Left ventricle myocardium inferior (tissue), 1 donor: Measurements from ENCODE around the gene KLHDC8B. TPM values are rescaled to one million over a fixed set of nuclear protein-coding genes. Genes with fewer than 3 reads are reported as not detected.
A peak's percentile ranks its signal among the peaks of the same experiment; 100 is the strongest.

Experiments used
- DNase-seq: peaks from one replicate; pipeline ENCODE4 v3.0.0-alpha.2; 2020
- H3K27ac ChIP-seq: fragments of 200-600 bp; replicated peaks from 2 replicates; pipeline ENCODE4 v1.8.0; 2021
- H3K27me3 ChIP-seq: fragments of 200-600 bp; 2 replicates; pipeline ENCODE4 v1.8.0; 2021; ENCODE audit warnings: low read depth
- H3K36me3 ChIP-seq: fragments of 200-600 bp; 2 replicates; pipeline ENCODE4 v1.8.0; 2021
- H3K4me1 ChIP-seq: fragments of 200-600 bp; 2 replicates; pipeline ENCODE4 v1.8.0; 2021
- H3K4me3 ChIP-seq: fragments of 200-600 bp; 2 replicates; pipeline ENCODE4 v1.8.0; 2021; ENCODE audit warnings: mild to moderate bottlenecking, moderate library complexity
- H3K9me3 ChIP-seq: fragments of 200-600 bp; replicated peaks from 2 replicates; pipeline ENCODE4 v1.8.0; 2021
- intact Hi-C: fragments of 100-400 bp; cut with micrococcal nuclease; formaldehyde crosslinking; loops from one replicate; pipeline ENCODE4 v1.11.0; 2022
- total RNA-seq: library from RNA; stranded (reverse); fragmentation: NEBNext Ultra II Directional; extraction: Animal tissue kit (Norgen Biotek cat#: 25700); gene quantifications from one replicate; pipeline ENCODE4 v1.2.1, GENCODE V29; 2021
- TF ChIP-seq, protein P1 (sequence below): fragments of 200-600 bp; IDR thresholded peaks from 2 replicates; pipeline ENCODE4 v1.8.0; 2021; ENCODE audit warnings: antibody characterized with exemption, mild to moderate bottlenecking, borderline replicate concordance
- donor health status: DM: no; HTN: yes; CAD: no; lungs with severe emphysema.

Gene KLHDC8B
- total RNA-seq, 1 donor from 2014 or later: 92.5 TPM

DNA sequence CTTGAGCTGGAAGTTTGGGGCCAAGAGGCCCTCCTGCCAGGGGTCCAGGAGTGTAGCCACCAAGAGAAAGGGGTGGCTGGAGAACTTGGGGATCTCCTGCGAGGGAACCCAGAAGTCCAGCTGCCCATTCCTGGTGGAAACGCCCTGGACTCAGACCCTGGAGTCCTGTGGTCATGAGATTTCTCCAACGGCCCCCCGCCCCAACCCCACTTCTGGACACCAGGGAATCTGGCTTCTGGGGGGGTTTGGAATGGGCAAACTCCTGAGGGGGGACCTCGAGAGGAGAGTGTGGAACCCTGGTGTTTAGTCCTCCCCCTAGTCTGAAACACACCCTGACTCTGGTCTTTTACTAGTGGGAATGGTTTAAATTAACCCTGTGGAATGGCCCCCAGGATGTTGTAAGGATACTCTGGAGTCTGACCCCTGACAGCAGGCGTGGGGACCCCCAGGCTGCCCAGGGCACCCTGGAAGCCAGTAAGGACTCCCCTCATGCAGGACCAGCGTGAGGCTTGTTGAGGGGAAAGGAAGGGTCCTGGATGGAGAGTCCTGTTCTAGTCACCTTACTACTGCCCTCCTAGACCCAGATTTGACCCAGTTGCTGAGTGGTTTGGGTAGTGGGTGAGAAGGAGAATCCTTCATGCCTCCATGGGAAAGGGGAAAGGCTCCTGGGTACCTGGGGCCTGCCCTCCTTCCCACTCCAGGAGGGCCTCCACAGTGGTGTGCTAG is 540 bp downstream of the KLHDC8B start:
- H3K27me3 ChIP-seq: no peaks in the 10 kb centered on the region
- H3K27ac ChIP-seq: peak overlapping the region; percentile 94
- no peak for DNase-seq
- peaks cover 70% of the 10 kb centered on the region for H3K4me1 ChIP-seq
- H3K9me3 ChIP-seq: no peaks in the 10 kb centered on the region
- TF ChIP-seq, protein P1, sequence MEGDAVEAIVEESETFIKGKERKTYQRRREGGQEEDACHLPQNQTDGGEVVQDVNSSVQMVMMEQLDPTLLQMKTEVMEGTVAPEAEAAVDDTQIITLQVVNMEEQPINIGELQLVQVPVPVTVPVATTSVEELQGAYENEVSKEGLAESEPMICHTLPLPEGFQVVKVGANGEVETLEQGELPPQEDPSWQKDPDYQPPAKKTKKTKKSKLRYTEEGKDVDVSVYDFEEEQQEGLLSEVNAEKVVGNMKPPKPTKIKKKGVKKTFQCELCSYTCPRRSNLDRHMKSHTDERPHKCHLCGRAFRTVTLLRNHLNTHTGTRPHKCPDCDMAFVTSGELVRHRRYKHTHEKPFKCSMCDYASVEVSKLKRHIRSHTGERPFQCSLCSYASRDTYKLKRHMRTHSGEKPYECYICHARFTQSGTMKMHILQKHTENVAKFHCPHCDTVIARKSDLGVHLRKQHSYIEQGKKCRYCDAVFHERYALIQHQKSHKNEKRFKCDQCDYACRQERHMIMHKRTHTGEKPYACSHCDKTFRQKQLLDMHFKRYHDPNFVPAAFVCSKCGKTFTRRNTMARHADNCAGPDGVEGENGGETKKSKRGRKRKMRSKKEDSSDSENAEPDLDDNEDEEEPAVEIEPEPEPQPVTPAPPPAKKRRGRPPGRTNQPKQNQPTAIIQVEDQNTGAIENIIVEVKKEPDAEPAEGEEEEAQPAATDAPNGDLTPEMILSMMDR: no peak
- peak overlapping the region; percentile 84 for H3K4me3 ChIP-seq
- peaks cover 27% of the 10 kb centered on the region for H3K36me3 ChIP-seq
- intact Hi-C loops: loop anchor here (10.0 kb wide), 1 partner anchor 103 kb away; the partner anchor contains the start of gene C3orf62

- Histone ChIP-seq H3K4me1 (peaks cover 74% of the 10 kb centered on the region), H3K9me3 (no peaks in the 10 kb centered on the region), H3K27me3 (no peaks in the 10 kb centered on the region), H3K4me3 (peak overlapping the region; percentile 84), H3K36me3 (peaks cover 27% of the 10 kb centered on the region), H3K27ac (peak overlapping the region; percentile 94)
- no peak for DNase-seq
- intact Hi-C loops: loop anchor here (10.0 kb wide), 1 partner anchor 102 kb away; the partner anchor contains the start of gene C3orf62
- TF ChIP-seq, protein P1: no peak
Observed at GRCh38 chr3:49172551-49173041, 1.2 kb downstream of the KLHDC8B start.

DNA sequence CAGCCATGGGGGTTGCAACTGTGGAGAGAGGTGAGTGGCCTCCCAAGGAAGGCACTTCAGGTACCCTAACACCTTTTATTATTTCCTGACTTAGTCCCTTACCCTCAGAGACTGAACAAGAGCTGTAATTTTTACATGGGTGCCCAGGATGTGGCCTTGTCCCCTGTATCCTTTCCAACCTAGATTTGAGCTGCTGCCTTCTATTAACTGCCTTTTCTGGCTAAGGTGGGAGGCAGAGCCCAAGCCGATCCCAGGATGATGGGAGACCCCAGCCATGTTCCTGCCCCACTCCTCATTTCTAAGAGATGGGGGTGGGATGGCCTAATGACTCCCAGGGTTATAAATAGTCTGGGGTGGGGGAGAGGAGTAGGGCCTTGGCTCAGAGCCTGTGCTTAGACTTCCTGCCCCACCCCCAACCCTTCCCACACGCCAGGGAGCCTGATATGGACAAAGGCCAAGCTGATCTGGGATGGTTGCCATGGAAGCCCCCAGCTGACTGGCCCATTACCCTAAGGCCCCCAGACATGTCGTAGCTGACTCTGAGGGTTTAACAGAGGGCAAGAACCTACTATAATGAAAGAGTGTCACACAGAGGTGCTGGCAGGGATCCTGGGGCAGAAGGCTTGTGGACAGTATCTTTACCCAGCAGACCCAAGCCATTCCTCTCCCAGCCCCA is 1.9 kb downstream of the KLHDC8B start:
- TF ChIP-seq, protein P1: no peak
- peaks cover 81% of the 10 kb centered on the region for H3K4me1 ChIP-seq
- no peaks in the 10 kb centered on the region for H3K9me3 ChIP-seq
- H3K4me3 ChIP-seq: peak overlapping the region; percentile 84
- H3K36me3 ChIP-seq: peaks cover 27% of the 10 kb centered on the region
- H3K27me3 ChIP-seq: no peaks in the 10 kb centered on the region
- DNase-seq: peak; percentile 73
- intact Hi-C loops: loop anchor here (10.0 kb wide), 1 partner anchor 102 kb away; the partner anchor contains the start of gene C3orf62
- H3K27ac ChIP-seq: peak overlapping the region; percentile 94

- intact Hi-C loops: loop anchor here (10.0 kb wide), 1 partner anchor 101 kb away; the partner anchor contains the start of gene C3orf62
- no peaks in the 10 kb centered on the region for H3K9me3 ChIP-seq
- H3K4me1 ChIP-seq: peaks cover 86% of the 10 kb centered on the region
- DNase-seq: peak; percentile 45
- peaks cover 27% of the 10 kb centered on the region for H3K36me3 ChIP-seq
- H3K4me3 ChIP-seq: peak overlapping the region; percentile 84
- H3K27ac ChIP-seq: peak overlapping the region; percentile 94
- H3K27me3 ChIP-seq: no peaks in the 10 kb centered on the region
- TF ChIP-seq, protein P1: no peak
Observed at GRCh38 chr3:49173792-49174170, 2.4 kb downstream of the KLHDC8B start.

GRCh38 chr3:49174397-49174985 is 3.1 kb downstream of the KLHDC8B start:
- H3K4me3 ChIP-seq: peak overlapping the region; percentile 84
- TF ChIP-seq, protein P1: no peak
- intact Hi-C loops: loop anchor here (10.0 kb wide), 1 partner anchor 100 kb away; the partner anchor contains the start of gene C3orf62

More at GRCh38 chr3:49174397-49174985, 3.1 kb downstream of the KLHDC8B start:
- Histone ChIP-seq H3K27ac (peak overlapping the region; percentile 94), H3K27me3 (no peaks in the 10 kb centered on the region), H3K9me3 (no peaks in the 10 kb centered on the region), H3K4me1 (peaks cover 92% of the 10 kb centered on the region), H3K36me3 (peaks cover 27% of the 10 kb centered on the region)
- no peak for DNase-seq
